Hepatocyte (in vitro differentiated cells): Measurements from ENCODE around the gene KRT76.

Experiments used
- EZH2 ChIP-seq: fragments of 200-600 bp; sonication (generic); IDR thresholded peaks from 2 replicates; pipeline ENCODE4 v1.6.1; 2016; ENCODE audit warnings: antibody characterized with exemption, mild to moderate bottlenecking, borderline replicate concordance
- EZH2phosphoT487 ChIP-seq: fragments of 200-600 bp; sonication (generic); IDR thresholded peaks from one replicate; pipeline ENCODE4 v1.6.1; 2018; ENCODE audit warnings: antibody characterized with exemption, mild to moderate bottlenecking, low read depth, moderate library complexity; ENCODE audit not compliant: unreplicated experiment, severe bottlenecking
- TF ChIP-seq, protein P1 (sequence below): fragments of 200-600 bp; sonication (generic); IDR thresholded peaks from 2 replicates; pipeline ENCODE4 v1.5.1; 2016; ENCODE audit warnings: antibody characterized with exemption, mild to moderate bottlenecking; ENCODE audit not compliant: poor library complexity

DNA sequence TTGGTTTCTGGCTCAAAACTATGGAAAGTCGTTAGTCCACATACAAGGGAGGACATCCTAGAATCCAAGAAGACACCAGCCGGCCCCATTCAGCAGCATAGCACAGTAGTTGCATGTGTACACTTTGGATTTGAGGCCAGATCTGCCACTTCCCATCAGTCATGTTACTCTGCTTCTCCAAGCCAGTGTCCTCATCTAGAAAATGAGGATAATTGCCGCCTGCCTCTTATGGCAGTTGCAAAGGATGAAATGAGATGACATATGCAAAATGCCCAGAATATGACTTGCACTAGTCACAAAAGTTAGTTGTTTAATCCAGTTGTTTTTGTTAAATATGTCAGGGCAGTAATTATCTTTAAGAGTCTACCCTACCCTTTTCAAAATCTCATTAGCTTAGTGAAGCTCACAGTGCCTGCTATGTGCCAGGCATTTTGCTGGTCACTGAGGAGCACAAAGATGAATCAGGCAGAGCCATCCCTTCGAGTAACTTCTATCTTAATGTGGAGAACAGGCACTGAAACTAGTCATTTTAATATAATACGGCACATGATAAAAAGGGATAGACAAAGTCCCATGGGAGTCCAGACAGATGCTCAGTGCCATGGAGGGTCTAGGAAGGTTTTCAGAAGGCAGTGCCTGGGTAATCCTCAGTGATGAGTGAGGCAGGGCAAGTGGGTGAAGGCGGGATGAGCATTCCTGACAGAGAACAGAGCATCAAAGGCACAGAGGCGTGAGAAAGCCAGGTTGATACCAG, 6.6 kb upstream of the KRT76 start:
- TF ChIP-seq EZH2: no peak
- TF ChIP-seq, protein P1, sequence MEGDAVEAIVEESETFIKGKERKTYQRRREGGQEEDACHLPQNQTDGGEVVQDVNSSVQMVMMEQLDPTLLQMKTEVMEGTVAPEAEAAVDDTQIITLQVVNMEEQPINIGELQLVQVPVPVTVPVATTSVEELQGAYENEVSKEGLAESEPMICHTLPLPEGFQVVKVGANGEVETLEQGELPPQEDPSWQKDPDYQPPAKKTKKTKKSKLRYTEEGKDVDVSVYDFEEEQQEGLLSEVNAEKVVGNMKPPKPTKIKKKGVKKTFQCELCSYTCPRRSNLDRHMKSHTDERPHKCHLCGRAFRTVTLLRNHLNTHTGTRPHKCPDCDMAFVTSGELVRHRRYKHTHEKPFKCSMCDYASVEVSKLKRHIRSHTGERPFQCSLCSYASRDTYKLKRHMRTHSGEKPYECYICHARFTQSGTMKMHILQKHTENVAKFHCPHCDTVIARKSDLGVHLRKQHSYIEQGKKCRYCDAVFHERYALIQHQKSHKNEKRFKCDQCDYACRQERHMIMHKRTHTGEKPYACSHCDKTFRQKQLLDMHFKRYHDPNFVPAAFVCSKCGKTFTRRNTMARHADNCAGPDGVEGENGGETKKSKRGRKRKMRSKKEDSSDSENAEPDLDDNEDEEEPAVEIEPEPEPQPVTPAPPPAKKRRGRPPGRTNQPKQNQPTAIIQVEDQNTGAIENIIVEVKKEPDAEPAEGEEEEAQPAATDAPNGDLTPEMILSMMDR: no peak
- TF ChIP-seq EZH2phosphoT487: no peak
